Kidney (tissue), 14 donors: ENCODE data around the gene WDFY4. TPM values are rescaled to one million over a fixed set of nuclear protein-coding genes. Genes with fewer than 3 reads are reported as not detected.

Source experiments
- DNase-seq, 5 donors: peaks; one replicate each; pipeline ENCODE4 v3.0.0-alpha.2; 2013 to 2020
- FAIRE-seq: peaks from 2 replicates; lab custom pipeline; 2012; peaks lifted over from hg19 to GRCh38; lab: Jason Lieb, UNC
- H3K27ac ChIP-seq, 2 donors: one replicate each; pipeline ENCODE4 v1.7.0; 2013; ENCODE audit warnings: low read depth in 2 of 2, low read length in 2 of 2, inconsistent platforms in 1 of 2
- H3K27me3 ChIP-seq: one replicate; pipeline ENCODE4 v1.7.1; 2013; ENCODE audit warnings: low read length, inconsistent platforms; ENCODE audit not compliant: control insufficient read depth, insufficient read depth
- H3K36me3 ChIP-seq, 3 donors: one replicate each; pipeline versions ENCODE4 v1.7.0 to v1.7.1; 2013; ENCODE audit warnings: low read length in 3 of 3, control low read depth in 1 of 3, inconsistent platforms in 1 of 3; ENCODE audit not compliant: insufficient read depth in 3 of 3, control insufficient read depth in 2 of 3
- H3K4me1 ChIP-seq, 3 donors: one replicate each; pipeline versions ENCODE4 v1.7.0 to v1.7.1; 2013; ENCODE audit warnings: low read length in 3 of 3, inconsistent platforms in 1 of 3, low read depth in 1 of 3; ENCODE audit not compliant: control insufficient read depth in 2 of 3, insufficient read depth in 2 of 3
- H3K4me3 ChIP-seq, 3 donors: one replicate each; pipeline versions ENCODE4 v1.7.0 to v1.8.1; 2013; ENCODE audit warnings: low read length in 3 of 3, control low read depth in 1 of 3, inconsistent platforms in 1 of 3
- H3K9ac ChIP-seq, 3 donors: one replicate each; pipeline versions ENCODE4 v1.7.0 to v1.7.1; 2013; ENCODE audit warnings: low read length in 3 of 3, control low read depth in 1 of 3, inconsistent platforms in 1 of 3
- H3K9me3 ChIP-seq, 3 donors: one replicate each; pipeline versions ENCODE4 v1.7.0 to v1.7.1; 2013; ENCODE audit warnings: low read length in 3 of 3, control low read depth in 1 of 3, inconsistent platforms in 1 of 3; ENCODE audit not compliant: control insufficient read depth in 2 of 3, insufficient read depth in 1 of 3
- intact Hi-C: fragments of 100-400 bp; cut with DNase I; formaldehyde crosslinking; loops from one replicate; pipeline ENCODE4 v1.11.1; 2022
- polyA plus RNA-seq: library from polyadenylated mRNA; stranded (reverse); fragments of 350-450 nt; fragmentation: Illumina TruSeq; extraction: RNeasy Lipid Tissue Mini Kit (QIAGEN cat#74804); gene quantifications from one replicate; pipeline ENCODE4 v1.2.3, GENCODE V29; 2014; ENCODE audit warnings: low read depth, low replicate concordance; ENCODE audit not compliant: insufficient read depth
- total RNA-seq: library from RNA; stranded (reverse); fragmentation: NEBNext Ultra II Directional; extraction: Animal tissue kit (Norgen Biotek cat#: 25700); gene quantifications from one replicate; pipeline ENCODE4 v1.2.1, GENCODE V29; 2021
- TF ChIP-seq, protein P1 (sequence below): IDR thresholded peaks from 3 replicates; pipeline ENCODE4 v1.5.1; 2012; ENCODE audit warnings: mild to moderate bottlenecking, moderate library complexity, borderline replicate concordance; ENCODE audit not compliant: insufficient read depth; ENCODE audit errors: extremely low read depth
- donor health status: control.
- donor health status: control.
- donor health status: control.
- donor health status: control.
- donor health status: control.
- donor health status: DM: yes; HTN: yes; CAD: no.
- donor health status: Normal renal cell carcinoma (clear cell type).

The WDFY4 gene
- total and polyA plus RNA-seq, 2 donors from 2014 or later = 1.7 to 13.3 TPM

- H3K9ac ChIP-seq = no peak overlapping the region
- H3K4me3 ChIP-seq = no peak overlapping the region
- H3K27ac ChIP-seq = no peak overlapping the region
- no peaks in the 10 kb centered on the region for H3K27me3 ChIP-seq
- H3K4me1 ChIP-seq = no peaks in the 10 kb centered on the region
- H3K9me3 ChIP-seq = no peaks in the 10 kb centered on the region
- DNase-seq (no peak), FAIRE-seq (no peak)
- TF ChIP-seq, protein P1, sequence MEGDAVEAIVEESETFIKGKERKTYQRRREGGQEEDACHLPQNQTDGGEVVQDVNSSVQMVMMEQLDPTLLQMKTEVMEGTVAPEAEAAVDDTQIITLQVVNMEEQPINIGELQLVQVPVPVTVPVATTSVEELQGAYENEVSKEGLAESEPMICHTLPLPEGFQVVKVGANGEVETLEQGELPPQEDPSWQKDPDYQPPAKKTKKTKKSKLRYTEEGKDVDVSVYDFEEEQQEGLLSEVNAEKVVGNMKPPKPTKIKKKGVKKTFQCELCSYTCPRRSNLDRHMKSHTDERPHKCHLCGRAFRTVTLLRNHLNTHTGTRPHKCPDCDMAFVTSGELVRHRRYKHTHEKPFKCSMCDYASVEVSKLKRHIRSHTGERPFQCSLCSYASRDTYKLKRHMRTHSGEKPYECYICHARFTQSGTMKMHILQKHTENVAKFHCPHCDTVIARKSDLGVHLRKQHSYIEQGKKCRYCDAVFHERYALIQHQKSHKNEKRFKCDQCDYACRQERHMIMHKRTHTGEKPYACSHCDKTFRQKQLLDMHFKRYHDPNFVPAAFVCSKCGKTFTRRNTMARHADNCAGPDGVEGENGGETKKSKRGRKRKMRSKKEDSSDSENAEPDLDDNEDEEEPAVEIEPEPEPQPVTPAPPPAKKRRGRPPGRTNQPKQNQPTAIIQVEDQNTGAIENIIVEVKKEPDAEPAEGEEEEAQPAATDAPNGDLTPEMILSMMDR = no peak
- intact Hi-C loops = no loop called here
- no peaks in the 10 kb centered on the region for H3K36me3 ChIP-seq
Measured at GRCh38 chr10:48696535-48696873, 11.8 kb downstream of the WDFY4 start.

GRCh38 chr10:48697091-48697490 lies 12.4 kb downstream of the WDFY4 start:
- no peaks in the 10 kb centered on the region for H3K36me3 ChIP-seq
- TF ChIP-seq, protein P1 = no peak
- H3K27me3 ChIP-seq = no peaks in the 10 kb centered on the region
- no peaks in the 10 kb centered on the region for H3K4me1 ChIP-seq
- intact Hi-C loops = no loop called here
- no peak overlapping the region for H3K4me3 ChIP-seq
- no peak for FAIRE-seq
- no peaks in the 10 kb centered on the region for H3K9me3 ChIP-seq
- no peak overlapping the region for H3K9ac ChIP-seq
- no peak overlapping the region for H3K27ac ChIP-seq
- no peak for DNase-seq

- Histone ChIP-seq H3K9ac (no peak overlapping the region), H3K27me3 (no peaks in the 10 kb centered on the region), H3K9me3 (no peaks in the 10 kb centered on the region), H3K4me1 (no peaks in the 10 kb centered on the region), H3K36me3 (no peaks in the 10 kb centered on the region), H3K27ac (no peak overlapping the region), H3K4me3 (no peak overlapping the region)
- TF ChIP-seq, protein P1 = no peak
- intact Hi-C loops = no loop called here
- DNase-seq = no peak
- FAIRE-seq = no peak
Measured at GRCh38 chr10:48697821-48698764, 13.4 kb downstream of the WDFY4 start.
